SHP77 (cell line): Measurements from ENCODE around the gene SCAF4.
"Not testable (repeated sequence)": the region's sequence is repeated elsewhere in the genome, so short reads cannot be mapped to it uniquely, and the experiment has no call there.

Experiments used
- DNase-seq, 2 experiments: peaks; one replicate each; lab custom pipeline; 2025; lab: John Stamatoyannopoulos, UW

Gene SCAF4

GRCh38 chr21:31737586-31738397 is 5.9 kb upstream of the SCAF4 start:
- not testable (repeated sequence) for DNase-seq

DNA sequence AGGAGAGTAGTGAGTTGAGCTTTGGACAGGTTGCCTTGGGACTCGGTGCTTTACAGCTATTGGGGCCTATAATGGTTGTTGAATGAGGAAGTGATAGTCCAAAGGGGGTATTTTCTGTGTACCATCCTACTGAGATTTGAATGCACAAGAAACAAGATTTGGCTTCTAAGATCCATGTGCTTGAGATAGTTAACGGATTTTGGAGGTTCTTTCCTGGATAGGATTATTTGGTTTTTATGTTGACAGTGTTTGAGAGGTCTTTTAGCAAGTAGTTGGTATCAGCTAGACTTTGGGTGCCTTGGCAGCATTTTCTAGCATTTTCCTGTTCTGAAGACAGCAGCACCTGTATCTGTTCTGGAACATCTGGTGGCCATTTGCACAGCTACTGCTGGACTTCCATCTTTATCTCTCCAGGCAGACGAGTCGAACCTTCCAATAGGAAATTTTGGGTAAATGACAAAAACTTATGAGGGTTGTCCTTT is 3.6 kb upstream of the SCAF4 start:
- no peak for DNase-seq

DNA sequence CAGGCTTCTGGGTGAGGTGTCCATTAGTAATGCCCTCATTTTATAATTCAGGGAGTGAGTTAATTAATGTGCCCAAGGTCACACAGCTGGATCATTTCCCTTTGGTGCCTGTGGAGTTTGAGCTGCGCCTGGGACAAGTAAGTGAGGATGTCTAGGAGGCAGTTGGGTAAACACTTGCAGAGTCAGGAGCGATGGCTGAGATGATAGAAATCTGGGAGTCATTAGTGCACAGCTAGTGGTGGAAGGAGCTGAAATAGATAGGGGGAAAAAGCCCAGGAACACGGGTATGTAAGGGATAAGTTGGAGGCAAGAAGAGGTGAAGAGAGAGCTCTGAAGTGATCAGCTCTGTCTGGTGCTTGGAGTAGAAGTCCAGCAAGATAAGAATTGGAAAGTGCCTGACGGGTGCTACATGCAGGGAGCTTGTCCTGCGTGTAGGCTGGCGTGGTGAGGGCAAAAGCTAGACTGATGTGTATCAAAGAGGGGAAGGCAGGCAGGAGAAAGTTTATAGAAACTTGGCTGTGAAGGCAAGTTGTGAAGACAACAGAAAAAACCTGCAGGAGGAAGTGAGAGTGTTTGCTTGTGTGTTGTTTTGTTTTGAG is 1.7 kb upstream of the SCAF4 start:
- DNase-seq, result no peak

- DNase-seq, result peak in 1 of 2 experiments; percentile 33
Observed at GRCh38 chr21:31732597-31733550, 956 bp upstream of the SCAF4 start.

- peak in 1 of 2 experiments; percentile 24 for DNase-seq
Observed at GRCh38 chr21:31731056-31731856, 662 bp downstream of the SCAF4 start.

DNA sequence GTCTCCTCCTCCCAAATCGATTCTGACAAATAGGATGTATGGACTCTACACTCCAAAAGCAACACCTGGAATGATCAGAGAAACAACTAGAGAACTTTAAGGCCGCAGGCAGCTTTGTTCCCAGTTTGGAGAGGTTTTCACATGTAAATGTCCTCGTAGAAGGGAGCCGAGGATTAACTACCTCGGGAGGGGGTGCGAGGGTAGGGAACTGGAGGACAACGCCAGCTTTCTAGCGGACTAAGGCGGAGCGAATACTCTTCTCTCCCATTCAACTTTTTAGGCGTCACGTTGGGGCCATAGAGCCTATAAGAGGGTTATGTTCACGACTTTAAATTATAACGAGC is 1.2 kb downstream of the SCAF4 start:
- no peak for DNase-seq

DNA sequence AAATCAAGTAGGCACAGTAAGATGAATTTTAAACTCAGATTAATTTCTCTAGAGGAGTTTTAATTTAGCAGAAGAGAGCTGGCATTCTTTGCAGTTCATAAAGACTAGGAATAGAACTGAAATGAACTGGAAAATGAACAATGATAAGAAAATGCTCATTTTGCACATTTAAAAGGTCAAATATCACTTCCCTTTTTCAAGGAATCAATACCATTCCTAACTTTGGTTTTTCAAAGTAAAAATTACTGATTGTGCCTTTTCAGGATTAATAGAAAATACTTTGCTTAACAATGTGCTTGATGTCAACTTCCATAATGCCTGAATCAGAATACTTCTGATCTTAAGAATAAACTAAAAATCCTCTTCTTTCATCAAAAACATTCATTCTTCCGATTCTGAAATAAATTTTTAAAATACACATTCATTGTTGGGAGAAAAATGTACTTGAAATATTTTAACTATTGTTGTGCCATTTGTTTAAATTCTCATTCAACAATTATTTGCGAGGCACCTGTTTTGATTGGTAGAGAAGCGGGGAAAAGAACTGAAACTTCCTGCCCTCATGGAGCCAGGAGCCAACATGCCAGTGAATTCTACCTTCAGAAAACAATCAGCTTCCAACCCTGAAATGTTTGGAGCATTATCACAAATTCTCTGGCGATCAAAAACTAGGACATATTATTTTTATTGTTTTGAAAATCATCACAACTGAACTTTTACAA is 2.1 kb downstream of the SCAF4 start:
- DNase-seq, result no peak

DNA sequence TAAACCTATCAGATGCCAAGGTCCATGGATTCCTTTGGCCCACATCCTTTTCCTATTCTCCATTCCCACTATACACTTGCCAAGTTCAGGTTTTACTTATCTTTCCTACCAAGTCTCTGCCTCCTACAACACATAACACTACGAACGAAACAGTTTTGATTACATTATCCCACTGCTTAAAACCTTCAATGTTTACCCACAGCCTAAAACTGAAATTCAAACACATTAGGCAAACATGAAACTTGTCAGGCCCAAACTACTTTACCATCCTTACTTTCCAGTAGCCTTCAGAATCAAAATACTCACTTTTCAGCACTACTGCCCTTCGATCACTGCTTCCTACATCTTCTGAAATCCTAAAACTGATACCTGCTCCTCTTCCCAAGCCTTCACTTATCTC is 3.0 kb downstream of the SCAF4 start:
- DNase-seq, result no peak

DNA sequence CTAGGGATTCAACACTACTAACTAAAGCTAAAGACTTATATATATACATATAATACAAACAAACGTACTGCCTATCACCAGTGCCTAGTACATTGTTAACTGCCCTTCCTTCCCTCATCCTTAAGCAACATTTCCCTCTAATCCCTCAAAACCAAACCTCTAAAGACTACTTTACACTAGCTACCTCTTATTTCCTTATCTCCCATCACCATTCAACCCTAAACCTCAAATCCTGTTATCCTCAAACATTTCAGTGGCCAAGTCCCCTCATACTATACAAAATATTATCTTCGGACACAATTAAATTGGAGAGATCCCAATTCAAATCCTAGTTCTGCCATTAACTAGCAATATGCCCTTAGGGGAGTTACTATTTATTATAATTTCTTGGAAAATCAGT is 3.7 kb downstream of the SCAF4 start:
- DNase-seq, result no peak

- DNase-seq, result no peak
Observed at GRCh38 chr21:31727181-31727580, 4.7 kb downstream of the SCAF4 start.

GRCh38 chr21:31726407-31726806 is 5.5 kb downstream of the SCAF4 start:
- DNase-seq, result no peak

DNA sequence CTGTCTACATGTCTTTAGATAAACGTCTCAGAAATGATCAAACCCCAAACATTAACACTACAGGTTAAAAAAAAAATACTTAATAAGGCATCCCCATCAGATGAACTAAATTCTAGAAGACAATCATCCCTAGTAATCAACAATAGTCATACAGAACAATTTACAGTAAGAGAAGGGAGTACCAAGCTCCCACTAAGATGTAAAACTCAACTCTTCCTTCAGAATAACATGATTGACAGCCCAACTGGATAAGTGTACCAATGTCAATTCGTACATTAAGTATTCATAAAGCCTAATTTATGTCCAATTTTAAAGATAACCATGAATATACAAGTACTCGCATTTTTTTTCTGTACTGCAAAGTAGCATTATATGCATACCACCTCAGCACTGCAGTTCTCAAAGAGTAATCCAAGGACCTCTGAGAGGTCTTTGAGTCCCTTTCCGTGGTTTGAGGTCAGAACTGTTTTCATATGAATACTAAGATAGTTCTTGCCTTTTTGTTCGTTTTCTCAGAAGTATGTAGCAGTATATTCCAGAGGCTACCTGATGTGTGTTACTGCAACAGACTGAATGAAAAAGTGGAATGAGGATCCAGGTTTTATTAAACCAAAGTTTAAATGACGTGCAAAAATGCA is 6.6 kb downstream of the SCAF4 start:
- DNase-seq, result no peak

GRCh38 chr21:31724552-31724951 is 7.4 kb downstream of the SCAF4 start:
- no peak for DNase-seq

GRCh38 chr21:31721381-31721780 is 10.5 kb downstream of the SCAF4 start:
- no peak for DNase-seq

GRCh38 chr21:31720739-31721138 is 11.2 kb downstream of the SCAF4 start:
- DNase-seq, result no peak

DNA sequence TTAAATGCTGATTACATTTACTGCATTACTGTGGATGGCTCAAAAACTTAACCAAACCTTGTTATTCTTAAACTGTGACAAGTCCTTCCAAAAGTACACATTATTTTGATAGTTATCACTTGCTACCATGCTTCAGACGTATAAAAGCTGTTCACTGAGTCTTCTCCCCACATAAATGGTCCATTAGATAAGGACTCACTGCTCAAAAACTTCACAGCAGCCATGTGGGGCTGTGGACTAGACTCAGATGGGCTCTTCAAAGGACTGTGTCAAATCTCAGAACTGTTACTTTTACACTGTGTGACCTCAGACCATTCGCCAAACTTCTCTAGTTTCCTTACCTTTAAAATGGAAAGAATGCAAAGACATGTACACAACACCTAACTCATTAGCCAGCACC is 11.6 kb downstream of the SCAF4 start:
- DNase-seq, result no peak

DNA sequence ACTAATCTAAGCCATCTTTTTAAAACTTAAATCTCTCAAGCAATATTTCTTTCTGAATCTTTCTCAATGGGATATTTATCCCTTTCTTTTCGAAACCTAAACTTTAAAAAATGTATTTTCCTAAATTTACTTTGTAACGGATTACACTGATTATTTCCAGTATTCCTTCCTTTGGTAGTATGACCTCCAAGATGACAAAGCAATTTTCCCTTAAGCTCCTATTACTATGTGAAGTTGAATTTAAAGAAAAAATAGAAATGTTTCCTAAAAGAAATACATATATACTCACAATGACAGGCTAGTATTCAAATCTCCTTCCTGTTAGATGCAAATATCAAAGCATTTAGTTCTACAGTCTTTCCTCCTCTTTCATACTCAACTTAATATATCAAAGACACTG is 15.8 kb downstream of the SCAF4 start:
- no peak for DNase-seq

- DNase-seq, result no peak
Observed at GRCh38 chr21:31714741-31715365, 17.1 kb downstream of the SCAF4 start.

DNA sequence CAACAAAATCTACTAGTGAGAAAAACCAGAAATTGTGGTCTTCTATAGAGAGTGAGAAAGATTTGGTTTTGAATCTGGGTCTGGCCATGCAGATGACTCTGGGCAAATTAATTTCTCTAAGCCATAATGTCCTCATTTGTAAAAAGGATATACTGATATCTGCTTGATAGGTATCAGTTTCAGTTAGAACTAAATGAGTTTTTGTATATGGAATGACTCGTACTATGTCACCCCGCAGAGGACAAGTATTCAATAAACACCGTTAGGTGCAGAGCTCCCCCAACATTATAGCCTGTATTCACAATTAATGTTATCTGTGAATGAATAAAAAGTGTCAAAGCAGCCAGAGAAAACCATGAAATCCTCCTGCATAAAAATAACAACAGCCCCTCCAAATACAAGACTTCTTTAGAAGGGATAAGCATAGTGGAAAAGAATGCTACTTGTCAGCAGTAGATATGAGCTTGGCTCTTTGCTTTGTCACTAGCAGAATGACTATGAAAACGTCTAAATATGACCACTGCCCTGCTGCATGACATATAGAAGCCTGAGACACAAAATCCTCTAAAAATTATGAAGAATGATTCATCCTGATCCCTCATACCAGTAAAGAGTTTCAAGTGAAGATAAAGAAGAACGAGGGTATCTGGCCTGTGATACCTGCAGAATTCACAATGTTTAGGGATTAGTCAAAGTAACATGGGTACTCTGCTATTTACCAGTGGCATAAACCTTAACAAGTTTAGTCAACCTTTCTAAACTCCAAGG is 17.8 kb downstream of the SCAF4 start:
- no peak for DNase-seq
